Endothelial cell of umbilical vein (primary cell): ENCODE data around the gene EVC2.

Source experiments
- CTCF ChIP-seq, 2 donors: IDR thresholded peaks; 1 replicate in 1 of 2; 2 replicates in 1 of 2; pipeline ENCODE4 v1.5.1; 2011; ENCODE audit warnings: low read length in 2 of 2, mild to moderate bottlenecking in 2 of 2, moderate library complexity in 2 of 2, control low read depth in 1 of 2, inconsistent platforms in 1 of 2, low read depth in 1 of 2; ENCODE audit not compliant: insufficient read depth in 1 of 2; ENCODE audit errors: extremely low read depth in 1 of 2
- EZH2 ChIP-seq: IDR thresholded peaks from 2 replicates; pipeline ENCODE4 v1.6.1; 2012; ENCODE audit warnings: borderline replicate concordance, low read depth, mild to moderate bottlenecking, moderate library complexity, low read length, inconsistent platforms; ENCODE audit not compliant: severe bottlenecking
- JUN ChIP-seq: IDR thresholded peaks from 2 replicates; pipeline ENCODE4 v1.6.1; 2011; ENCODE audit warnings: borderline replicate concordance, low read depth; ENCODE audit not compliant: insufficient read length, insufficient read depth

GRCh38 chr4:5717449-5718158, 9.2 kb upstream of the EVC2 start:
- no peak for TF ChIP-seq CTCF (IDR thresholded peaks at IDR 0.05; ENCODE audit: extremely low read depth in 1 of 2, insufficient read depth in 1 of 2, low read depth in 1 of 2, low read length in 2 of 2)
- TF ChIP-seq EZH2, result no peak
- no peak for TF ChIP-seq JUN
